Measurements from ENCODE around the gene FZD7. TPM values are rescaled to one million over a fixed set of nuclear protein-coding genes. Genes with fewer than 3 reads are reported as not detected.

Gene FZD7
- total RNA-seq, result 10 to 100 TPM; 16.1 to 26.1 TPM

DNA sequence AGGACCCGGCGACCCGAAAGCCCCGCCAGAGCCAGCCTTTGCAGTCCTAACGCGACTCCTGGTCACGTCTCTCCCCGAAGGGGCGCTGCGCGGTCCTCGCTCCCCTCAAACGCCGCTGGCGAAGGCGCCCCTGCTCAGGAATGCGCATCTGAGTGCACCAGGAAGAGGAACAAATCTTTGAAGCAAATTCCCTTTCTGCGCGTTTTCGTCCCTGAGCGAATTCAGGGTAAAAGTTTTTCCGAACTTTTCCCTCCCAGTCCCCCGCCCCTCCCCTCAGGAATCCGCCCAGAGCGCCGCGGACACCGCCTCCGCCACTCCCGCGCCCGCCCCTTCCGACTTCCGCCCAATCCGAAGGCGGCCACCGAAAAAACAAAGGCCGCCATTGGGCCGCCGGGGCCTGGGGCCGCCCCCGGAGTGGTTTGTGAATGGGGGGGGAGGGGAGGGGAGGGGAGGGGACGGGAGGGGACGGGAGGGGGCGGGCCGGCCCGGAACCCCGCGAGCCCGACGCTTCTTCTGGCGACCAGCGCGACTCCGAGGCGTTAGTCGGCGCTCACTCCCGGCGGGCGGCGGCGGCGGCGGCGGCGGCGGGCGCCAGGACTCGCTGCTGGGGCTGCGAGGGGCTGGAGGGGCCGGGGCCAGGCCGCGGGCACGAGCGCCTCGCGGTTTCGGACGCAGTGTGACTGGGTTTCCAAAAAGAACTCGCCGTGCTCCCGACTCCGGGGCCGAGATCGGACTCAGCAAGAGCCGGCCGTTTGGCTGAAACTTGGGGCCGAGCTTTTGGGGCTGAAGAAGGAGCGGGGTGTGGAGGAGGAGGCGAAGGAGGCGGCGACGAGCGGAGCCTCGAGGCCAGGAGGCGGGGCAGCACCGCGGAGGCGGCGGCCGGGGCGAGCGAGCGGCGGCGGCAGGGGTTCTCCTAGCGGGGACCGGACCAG is at the start of gene FZD7:
Gene FZD7, plus strand, starts transcription at position 539 of the 932 bp plus-strand sequence. CDS start 793 bp downstream, outside the sequence.
- DNase-seq (ENCODE audit: low spot score), result peak; percentile 94
- peak within 1 kb of the TSS; percentile 95 to 96 for H3K27ac ChIP-seq
- H3K27me3 ChIP-seq (replicated peaks; ENCODE audit: insufficient read depth), result no peaks in the 10 kb centered on the region
- no peaks in the 10 kb centered on the region for H3K36me3 ChIP-seq
- no peaks in the 10 kb centered on the region for H3K9me3 ChIP-seq
- under 1% methylated on average over 105 of the region's 109 CpGs for WGBS
- peak within 1 kb of the TSS; percentile 63 to 77 for H3K4me3 ChIP-seq
- intact Hi-C loops (cut with DNase I), result loop anchor here (2.0 to 5.0 kb wide), 3 partner anchors 173 to 251 kb away; partner anchors contain the start of gene ALS2
- TF ChIP-seq POLR2A (IDR thresholded peaks at IDR 0.05) (peak; percentile 54), POLR2AphosphoS5 (IDR thresholded peaks at IDR 0.05) (peak; percentile 74)
- TF ChIP-seq, protein P1, sequence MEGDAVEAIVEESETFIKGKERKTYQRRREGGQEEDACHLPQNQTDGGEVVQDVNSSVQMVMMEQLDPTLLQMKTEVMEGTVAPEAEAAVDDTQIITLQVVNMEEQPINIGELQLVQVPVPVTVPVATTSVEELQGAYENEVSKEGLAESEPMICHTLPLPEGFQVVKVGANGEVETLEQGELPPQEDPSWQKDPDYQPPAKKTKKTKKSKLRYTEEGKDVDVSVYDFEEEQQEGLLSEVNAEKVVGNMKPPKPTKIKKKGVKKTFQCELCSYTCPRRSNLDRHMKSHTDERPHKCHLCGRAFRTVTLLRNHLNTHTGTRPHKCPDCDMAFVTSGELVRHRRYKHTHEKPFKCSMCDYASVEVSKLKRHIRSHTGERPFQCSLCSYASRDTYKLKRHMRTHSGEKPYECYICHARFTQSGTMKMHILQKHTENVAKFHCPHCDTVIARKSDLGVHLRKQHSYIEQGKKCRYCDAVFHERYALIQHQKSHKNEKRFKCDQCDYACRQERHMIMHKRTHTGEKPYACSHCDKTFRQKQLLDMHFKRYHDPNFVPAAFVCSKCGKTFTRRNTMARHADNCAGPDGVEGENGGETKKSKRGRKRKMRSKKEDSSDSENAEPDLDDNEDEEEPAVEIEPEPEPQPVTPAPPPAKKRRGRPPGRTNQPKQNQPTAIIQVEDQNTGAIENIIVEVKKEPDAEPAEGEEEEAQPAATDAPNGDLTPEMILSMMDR (IDR thresholded peaks at IDR 0.05), result no peak
- no peaks in the 10 kb centered on the region for H3K4me1 ChIP-seq (replicated peaks)

DNA sequence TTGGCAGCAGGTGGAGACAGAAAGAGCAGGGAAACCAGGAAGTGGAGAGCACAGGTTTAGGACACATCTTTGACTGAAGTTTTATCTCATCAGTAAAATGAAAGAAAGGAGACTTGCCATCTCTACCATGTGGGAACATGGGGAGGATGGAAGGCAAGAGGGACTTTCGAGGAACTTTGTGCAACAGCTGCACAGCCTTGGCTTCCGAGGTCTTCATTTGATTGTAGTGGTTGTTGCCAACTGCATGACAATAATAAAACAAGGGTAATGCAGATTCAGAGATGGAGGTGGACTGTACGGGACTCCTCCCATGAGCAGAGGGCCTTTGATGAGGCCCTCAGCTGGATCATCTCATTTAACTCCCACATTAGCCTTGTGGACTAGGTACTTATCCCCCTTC is 49.3 kb upstream of the FZD7 start:
- Histone ChIP-seq H3K27me3 (replicated peaks; ENCODE audit: insufficient read depth) (no peaks in the 10 kb centered on the region), H3K4me3 (no peak overlapping the region), H3K36me3 (no peaks in the 10 kb centered on the region), H3K9me3 (no peaks in the 10 kb centered on the region), H3K4me1 (replicated peaks) (no peaks in the 10 kb centered on the region), H3K27ac (no peak overlapping the region)
- 88% methylated on average over 3 of the region's 3 CpGs for WGBS
- intact Hi-C loops (cut with DNase I), result no loop called here
- no peak for DNase-seq (ENCODE audit: low spot score)
- TF ChIP-seq, protein P1 (IDR thresholded peaks at IDR 0.05), result no peak
- TF ChIP-seq POLR2AphosphoS5 (IDR thresholded peaks at IDR 0.05), result no peak
- TF ChIP-seq POLR2A (IDR thresholded peaks at IDR 0.05), result no peak

DNA sequence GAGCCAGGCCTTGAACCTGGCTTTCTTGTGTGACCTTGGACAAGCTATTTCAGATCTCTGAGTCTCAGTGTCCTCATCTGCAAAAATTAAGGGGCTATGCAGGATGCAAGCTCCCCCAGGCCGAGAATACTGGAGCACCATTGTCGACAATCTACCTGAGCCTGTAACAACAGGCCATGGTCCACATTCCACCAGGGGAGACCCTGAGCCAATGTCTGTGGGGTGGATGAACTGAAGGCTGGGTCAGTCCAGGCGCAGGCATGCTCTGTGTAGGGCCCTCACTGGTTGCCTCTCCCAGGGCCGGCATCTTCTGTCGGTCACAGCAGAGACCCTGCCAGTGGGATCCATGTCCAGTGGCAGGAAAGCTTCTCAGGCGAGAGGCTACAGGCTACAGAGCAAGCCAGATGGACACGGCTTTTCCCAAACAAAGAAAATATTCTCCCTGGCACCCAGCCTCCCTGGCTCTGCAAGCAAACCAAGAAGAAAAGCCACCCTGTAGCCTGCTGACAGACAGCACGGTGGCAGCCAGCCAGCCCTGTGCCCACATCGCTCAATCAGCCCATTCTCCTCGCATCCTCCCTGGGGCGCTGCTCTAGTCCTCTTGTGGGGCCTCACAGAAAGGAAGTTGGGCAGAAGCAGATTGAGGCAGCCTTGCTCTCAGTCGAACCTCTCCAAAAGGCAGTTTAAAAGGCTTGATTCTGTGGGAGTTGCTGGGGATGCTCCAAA is 48.7 kb upstream of the FZD7 start:
- intact Hi-C loops (cut with DNase I), result no loop called here

DNA sequence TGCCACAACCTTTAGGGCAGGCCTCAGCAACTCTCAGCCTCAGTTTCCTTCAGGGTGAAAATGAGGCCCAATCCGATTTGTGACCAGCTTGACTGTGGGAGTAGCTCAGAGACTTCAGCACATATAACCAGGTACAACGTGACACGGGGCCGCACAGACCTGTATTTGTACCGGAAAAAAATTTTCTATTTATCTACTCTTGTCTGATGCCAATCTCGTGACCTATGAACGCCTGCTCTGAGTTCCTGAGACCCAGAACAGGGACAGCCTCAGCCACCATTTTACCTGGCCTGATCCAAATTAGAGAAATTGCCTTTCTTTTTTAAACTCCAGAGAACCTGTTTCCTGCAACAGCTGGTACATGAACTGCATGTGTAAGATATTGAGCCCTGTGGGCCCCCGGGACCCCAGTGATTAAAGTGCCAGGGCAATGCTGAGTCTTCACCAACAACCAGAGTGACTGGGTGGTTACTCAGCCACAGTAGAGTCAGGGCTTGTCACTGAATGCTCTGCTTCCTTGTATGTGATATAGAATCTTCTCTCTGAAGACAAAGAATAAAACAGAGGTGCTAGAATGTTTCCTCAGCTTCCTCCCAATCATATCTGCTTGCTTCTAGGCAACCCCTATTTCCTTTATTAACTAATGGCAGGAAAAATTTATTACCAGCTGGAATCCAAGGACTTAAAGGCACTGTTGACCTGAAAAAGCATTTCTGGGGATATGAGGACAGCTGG is 47.8 kb upstream of the FZD7 start:
- Histone ChIP-seq H3K4me1 (replicated peaks) (no peaks in the 10 kb centered on the region), H3K27me3 (replicated peaks; ENCODE audit: insufficient read depth) (no peaks in the 10 kb centered on the region), H3K27ac (no peak overlapping the region), H3K36me3 (no peaks in the 10 kb centered on the region), H3K4me3 (no peak overlapping the region), H3K9me3 (no peaks in the 10 kb centered on the region)
- intact Hi-C loops (cut with DNase I), result no loop called here
- WGBS, result 57% methylated on average over 8 of the region's 8 CpGs
- TF ChIP-seq POLR2A (IDR thresholded peaks at IDR 0.05), result no peak
- no peak for TF ChIP-seq POLR2AphosphoS5 (IDR thresholded peaks at IDR 0.05)
- TF ChIP-seq, protein P1 (IDR thresholded peaks at IDR 0.05), result no peak
- no peak for DNase-seq (ENCODE audit: low spot score)

More for the DNA sequence above, 48.7 kb upstream of the FZD7 start:
- peak; percentile 19 for DNase-seq (ENCODE audit: low spot score)
- TF ChIP-seq POLR2A (IDR thresholded peaks at IDR 0.05) (no peak), POLR2AphosphoS5 (IDR thresholded peaks at IDR 0.05) (no peak)
- TF ChIP-seq, protein P1 (IDR thresholded peaks at IDR 0.05), result no peak
- Histone ChIP-seq H3K4me1 (replicated peaks) (no peaks in the 10 kb centered on the region), H3K27ac (peak overlapping the region in 1 of 2 donors; percentile 33), H3K9me3 (no peaks in the 10 kb centered on the region), H3K36me3 (no peaks in the 10 kb centered on the region), H3K4me3 (no peak overlapping the region), H3K27me3 (replicated peaks; ENCODE audit: insufficient read depth) (no peaks in the 10 kb centered on the region)
- WGBS, result 34% methylated on average over 12 of the region's 12 CpGs
